ENCODE measurements around the gene ABCC6. TPM values are rescaled to one million over a fixed set of nuclear protein-coding genes. Genes with fewer than 3 reads are reported as not detected.

The ABCC6 gene
- polyA plus RNA-seq, 1 of the 3 experiments (the other 2 are of a cell fraction): 0.71 TPM

GRCh38 chr16:16110111-16110490, 113.2 kb downstream of the ABCC6 start:
- no peak overlapping the region for H2AFZ ChIP-seq (ENCODE audit: low read depth)
- H3K27ac ChIP-seq (ENCODE audit: low read depth in 2 of 2, low read length in 1 of 2): no peak overlapping the region
- no peaks in the 10 kb centered on the region for H3F3A ChIP-seq (replicated peaks; ENCODE audit: insufficient read depth)
- no peak overlapping the region for H3K9ac ChIP-seq
- ChIA-PET POLR2A (no interaction called here), CTCF (no interaction called here)
- H3K36me3 ChIP-seq (replicated peaks in 1 of 2; ENCODE audit: control insufficient read depth in 1 of 2, insufficient read depth in 2 of 2, low read length in 1 of 2): peaks cover 25 to 34% of the 10 kb centered on the region in 2 experiments
- H3K79me2 ChIP-seq (ENCODE audit: insufficient read depth): no peaks in the 10 kb centered on the region
- H4K20me1 ChIP-seq (ENCODE audit: insufficient read depth): no peaks in the 10 kb centered on the region
- H3K4me1 ChIP-seq (ENCODE audit: control insufficient read depth in 1 of 2, insufficient read depth in 2 of 2, low read depth in 1 of 2, low read length in 1 of 2): no peaks in the 10 kb centered on the region
- WGBS (ENCODE audit: low lambda C conversion rate): 95% methylated on average over 9 of the region's 9 CpGs
- H3K4me2 ChIP-seq: no peak overlapping the region
- DNase-seq: no peak
- H3K27me3 ChIP-seq (ENCODE audit: insufficient read depth): no peaks in the 10 kb centered on the region
- H3K4me3 ChIP-seq (ENCODE audit: low read depth in 2 of 2, low read length in 1 of 2): no peak overlapping the region
- TF ChIP-seq TEAD4 (IDR thresholded peaks at IDR 0.05; ENCODE audit: borderline replicate concordance, insufficient read depth): no peak
- TF ChIP-seq RAD21 (IDR thresholded peaks at IDR 0.05; ENCODE audit: low read length): no peak
- TF ChIP-seq NFIC (IDR thresholded peaks at IDR 0.05; ENCODE audit: borderline replicate concordance): no peak
- no peak for TF ChIP-seq RXRA (IDR thresholded peaks at IDR 0.05; ENCODE audit: borderline replicate concordance, low read depth)
- TF ChIP-seq USF1 (IDR thresholded peaks at IDR 0.05; ENCODE audit: borderline replicate concordance, low read depth): no peak
- TF ChIP-seq REST (IDR thresholded peaks at IDR 0.05; ENCODE audit: low read depth, low read length): no peak
- no peak for TF ChIP-seq CHD2 (IDR thresholded peaks at IDR 0.05; ENCODE audit: low read length, partially characterized antibody)
- no peak for TF ChIP-seq ELF1 (IDR thresholded peaks at IDR 0.05)
- TF ChIP-seq FOXM1 (IDR thresholded peaks at IDR 0.05; ENCODE audit: low read depth): no peak
- TF ChIP-seq NRF1 (IDR thresholded peaks at IDR 0.05; ENCODE audit: low read depth, low read length): no peak
- no peak for TF ChIP-seq MEF2A (IDR thresholded peaks at IDR 0.05; ENCODE audit: borderline replicate concordance, low read depth)
- no peak for TF ChIP-seq PBX3 (IDR thresholded peaks at IDR 0.05)
- no peak for TF ChIP-seq TAF1 (IDR thresholded peaks at IDR 0.05; ENCODE audit: borderline replicate concordance, low read depth, low read length)
- TF ChIP-seq MXI1 (IDR thresholded peaks at IDR 0.05; ENCODE audit: low read depth, low read length): no peak
- TF ChIP-seq ZBTB33 (IDR thresholded peaks at IDR 0.05; ENCODE audit: borderline replicate concordance, low read depth): no peak
- TF ChIP-seq RFX5 (IDR thresholded peaks at IDR 0.05; ENCODE audit: low read length): no peak
- no peak for TF ChIP-seq SIN3A (IDR thresholded peaks at IDR 0.05; ENCODE audit: borderline replicate concordance, low read depth, low read length)
- H3K9me2 ChIP-seq: no peaks in the 10 kb centered on the region
- no peaks in the 10 kb centered on the region for H3K9me3 ChIP-seq

Data from SK-N-SH (cell line).